ENCODE measurements around the gene MCF2. TPM values are rescaled to one million over a fixed set of nuclear protein-coding genes. Genes with fewer than 3 reads are reported as not detected.

Gene MCF2
- total RNA-seq, 3 donors from 2014 or later: 0.06 to 0.14 TPM; not detected in 1

- intact Hi-C loops (cut with DNase I, micrococcal nuclease): no loop called here
These were observed 168.8 kb downstream of the MCF2 start for GRCh38 chrX:139538907-139539790.

GRCh38 chrX:139533444-139533843 lies 174.5 kb downstream of the MCF2 start:
- H3K4me3 ChIP-seq: no peak overlapping the region
- H3K4me1 ChIP-seq (ENCODE audit: low read depth): no peaks in the 10 kb centered on the region
- no peaks in the 10 kb centered on the region for H3K9me3 ChIP-seq
- H3K36me3 ChIP-seq (ENCODE audit: low read depth): no peaks in the 10 kb centered on the region
- intact Hi-C loops (cut with DNase I, micrococcal nuclease): no loop called here
- ATAC-seq: no peak
- DNase-seq: no peak
- no peak for TF ChIP-seq CTCF (IDR thresholded peaks at IDR 0.05)

More at GRCh38 chrX:139538907-139539790, 168.8 kb downstream of the MCF2 start:
- H3K4me1 ChIP-seq (ENCODE audit: low read depth): no peaks in the 10 kb centered on the region
- DNase-seq (no peak), ATAC-seq (no peak)
- no peak for TF ChIP-seq CTCF (IDR thresholded peaks at IDR 0.05)
- H3K4me3 ChIP-seq: no peak overlapping the region
- H3K36me3 ChIP-seq (ENCODE audit: low read depth): no peaks in the 10 kb centered on the region
- H3K9me3 ChIP-seq: no peaks in the 10 kb centered on the region

DNA sequence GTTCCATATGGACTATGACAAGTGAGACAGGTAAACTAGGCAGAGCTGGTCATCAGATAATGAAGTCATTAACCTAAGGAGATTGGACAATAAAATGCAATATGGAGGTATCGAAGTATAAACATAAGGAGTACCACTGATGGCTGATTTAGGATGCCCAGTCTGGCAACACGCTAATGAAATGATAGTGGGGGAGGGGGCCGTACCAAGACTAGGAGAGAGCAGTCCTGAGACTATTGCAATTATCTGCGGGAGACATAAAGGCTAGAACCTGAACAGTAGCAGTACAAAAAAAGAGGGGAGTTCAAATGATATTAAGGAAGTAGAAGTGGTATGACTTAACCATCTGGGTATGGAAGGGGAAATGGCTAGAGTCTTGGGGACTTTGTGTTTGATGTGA lies 175.1 kb downstream of the MCF2 start:
- Histone ChIP-seq H3K4me3 (no peak overlapping the region), H3K9me3 (no peaks in the 10 kb centered on the region), H3K36me3 (ENCODE audit: low read depth) (no peaks in the 10 kb centered on the region), H3K4me1 (ENCODE audit: low read depth) (no peaks in the 10 kb centered on the region)
- intact Hi-C loops (cut with DNase I, micrococcal nuclease): no loop called here
- DNase-seq (no peak), ATAC-seq (no peak)
- TF ChIP-seq CTCF (IDR thresholded peaks at IDR 0.05): no peak

Other genes starting within 250 kb of the MCF2 start
- gene F9, start 177.4 kb downstream of the MCF2 start, total RNA-seq: not detected
- 10 to 100 TPM; 10.8 to 17.0 (median 13.1) TPM for gene ATP11C, start 224.9 kb upstream of the MCF2 start, total RNA-seq